ENCODE results near the gene B4GALNT2.

The B4GALNT2 gene

GRCh38 chr17:49210158-49211029, 77.8 kb downstream of the B4GALNT2 start, which contains the start of the genes ABI3 and GNGT2:
Gene ABI3 (plus strand): TSS chr17:49210707. CDS start chr17:49210725, 18 bp downstream.
Gene GNGT2 (minus strand): TSS chr17:49210574. CDS start chr17:49207422, 3,152 bp downstream.
- no peak for DNase-seq (ENCODE audit: low read depth)

- DNase-seq (ENCODE audit: low read depth) = no peak
Measured at GRCh38 chr17:49213399-49213798, 80.8 kb downstream of the B4GALNT2 start.

GRCh38 chr17:49213847-49214246, 81.3 kb downstream of the B4GALNT2 start:
- no peak for DNase-seq (ENCODE audit: low read depth)

GRCh38 chr17:49214676-49215360, 82.2 kb downstream of the B4GALNT2 start:
- no peak for DNase-seq (ENCODE audit: low read depth)

- DNase-seq (ENCODE audit: low read depth) = no peak
Measured at GRCh38 chr17:49216482-49216881, 83.9 kb downstream of the B4GALNT2 start.

- no peak for DNase-seq (ENCODE audit: low read depth)
Measured at GRCh38 chr17:49216953-49217650, 84.5 kb downstream of the B4GALNT2 start.

- DNase-seq (ENCODE audit: low read depth) = no peak
Measured at GRCh38 chr17:49217651-49218413, 85.3 kb downstream of the B4GALNT2 start.

- no peak for DNase-seq (ENCODE audit: low read depth)
Measured at GRCh38 chr17:49218941-49219913, 86.7 kb downstream of the B4GALNT2 start.

GRCh38 chr17:49219987-49220386, 87.4 kb downstream of the B4GALNT2 start:
- no peak for DNase-seq (ENCODE audit: low read depth)

- DNase-seq (ENCODE audit: low read depth) = no peak
Measured at GRCh38 chr17:49223168-49223516, 90.6 kb downstream of the B4GALNT2 start.

- DNase-seq (ENCODE audit: low read depth) = no peak
Measured at GRCh38 chr17:49223517-49224197, 91.1 kb downstream of the B4GALNT2 start.

GRCh38 chr17:49224198-49224996, 91.8 kb downstream of the B4GALNT2 start:
- DNase-seq (ENCODE audit: low read depth) = no peak

GRCh38 chr17:49224997-49225337, 92.4 kb downstream of the B4GALNT2 start:
- no peak for DNase-seq (ENCODE audit: low read depth)

GRCh38 chr17:49225554-49226236, 93.1 kb downstream of the B4GALNT2 start:
- no peak for DNase-seq (ENCODE audit: low read depth)
